ENCODE measurements around the gene GMEB1. TPM values are rescaled to one million over a fixed set of nuclear protein-coding genes. Genes with fewer than 3 reads are reported as not detected.

Gene GMEB1
- total and polyA plus RNA-seq, 2 donors (not counting 3 experiments of a cell fraction or from before 2014, with no cell fraction given): 8.1 to 16.0 TPM

DNA sequence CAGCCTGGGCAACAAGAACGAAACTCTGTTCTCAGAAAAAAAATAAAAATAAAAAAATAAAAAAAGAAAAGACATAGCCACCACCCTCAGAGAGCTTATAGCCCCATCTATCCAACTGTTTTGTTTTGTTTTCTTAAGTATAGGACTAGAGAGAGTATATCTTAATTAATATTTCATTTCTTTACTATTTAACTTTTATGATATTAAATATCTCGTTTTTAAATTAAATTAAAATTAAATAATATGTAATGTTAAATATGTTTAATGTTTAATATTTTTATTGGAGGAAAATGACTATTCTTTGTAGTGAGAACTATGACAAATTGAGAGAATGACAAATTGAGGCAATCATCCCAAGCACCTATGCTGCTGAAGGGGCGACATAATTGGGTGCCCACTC lies 35.0 kb downstream of the GMEB1 start:
- FAIRE-seq (no peak), DNase-seq (ENCODE audit: low read depth, low spot score) (no peak)
- Histone ChIP-seq H3K79me2 (ENCODE audit: control insufficient read depth, insufficient read depth, low read length) (no peaks in the 10 kb centered on the region), H3K4me1 (ENCODE audit: control insufficient read depth, extremely low read depth, insufficient read depth, low read length) (no peaks in the 10 kb centered on the region), H3K9me1 (replicated peaks; ENCODE audit: control insufficient read depth, extremely low read depth, insufficient read depth, low read length) (no peaks in the 10 kb centered on the region), H3K4me3 (replicated peaks in 1 of 3; ENCODE audit: insufficient read depth in 1 of 3, low read depth in 1 of 3, low read length in 3 of 3) (no peak overlapping the region), H3K27ac (ENCODE audit: insufficient read depth, low read depth, low read length) (no peak overlapping the region), H3K9ac (replicated peaks; ENCODE audit: extremely low read depth, insufficient read depth, low read length) (no peak overlapping the region), H3K4me2 (ENCODE audit: insufficient read depth, low read length) (no peak overlapping the region), H3K9me3 (replicated peaks; ENCODE audit: control insufficient read depth, insufficient read depth, low read length) (no peaks in the 10 kb centered on the region), H4K20me1 (replicated peaks; ENCODE audit: control insufficient read depth, extremely low read depth, insufficient read depth, low read length) (no peaks in the 10 kb centered on the region), H3K27me3 (ENCODE audit: control insufficient read depth in 2 of 2, insufficient read depth in 2 of 2, low read length in 2 of 2) (no peaks in the 10 kb centered on the region), H2AFZ (ENCODE audit: low read depth, low read length) (no peak overlapping the region), H3K36me3 (ENCODE audit: control insufficient read depth in 2 of 2, extremely low read depth in 1 of 2, insufficient read depth in 2 of 2, low read length in 2 of 2) (peaks cover 2 to 5% of the 10 kb centered on the region in 2 experiments)
- intact Hi-C loops (cut with micrococcal nuclease) (no loop called here), dilution Hi-C loops (cut with MboI; ENCODE audit: extremely low pct_ligation_motif_present, low sequenced_read_pairs) (no loop called here)
- ChIA-PET CTCF (no interaction called here), POLR2A (no interaction called here)
- no peak for TF ChIP-seq EZH2 (IDR thresholded peaks at IDR 0.05; ENCODE audit: borderline replicate concordance, low read depth, low read length, severe bottlenecking)
- TF ChIP-seq, protein P1, sequence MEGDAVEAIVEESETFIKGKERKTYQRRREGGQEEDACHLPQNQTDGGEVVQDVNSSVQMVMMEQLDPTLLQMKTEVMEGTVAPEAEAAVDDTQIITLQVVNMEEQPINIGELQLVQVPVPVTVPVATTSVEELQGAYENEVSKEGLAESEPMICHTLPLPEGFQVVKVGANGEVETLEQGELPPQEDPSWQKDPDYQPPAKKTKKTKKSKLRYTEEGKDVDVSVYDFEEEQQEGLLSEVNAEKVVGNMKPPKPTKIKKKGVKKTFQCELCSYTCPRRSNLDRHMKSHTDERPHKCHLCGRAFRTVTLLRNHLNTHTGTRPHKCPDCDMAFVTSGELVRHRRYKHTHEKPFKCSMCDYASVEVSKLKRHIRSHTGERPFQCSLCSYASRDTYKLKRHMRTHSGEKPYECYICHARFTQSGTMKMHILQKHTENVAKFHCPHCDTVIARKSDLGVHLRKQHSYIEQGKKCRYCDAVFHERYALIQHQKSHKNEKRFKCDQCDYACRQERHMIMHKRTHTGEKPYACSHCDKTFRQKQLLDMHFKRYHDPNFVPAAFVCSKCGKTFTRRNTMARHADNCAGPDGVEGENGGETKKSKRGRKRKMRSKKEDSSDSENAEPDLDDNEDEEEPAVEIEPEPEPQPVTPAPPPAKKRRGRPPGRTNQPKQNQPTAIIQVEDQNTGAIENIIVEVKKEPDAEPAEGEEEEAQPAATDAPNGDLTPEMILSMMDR (IDR thresholded peaks at IDR 0.05; ENCODE audit: extremely low read depth in 1 of 2, insufficient read depth in 1 of 2, low read depth in 1 of 2, low read length in 2 of 2): no peak
- no peak for TF ChIP-seq POLR2A (IDR thresholded peaks at IDR 0.05; ENCODE audit: low read depth, low read length)
- TF ChIP-seq GATA2 (IDR thresholded peaks at IDR 0.05; ENCODE audit: insufficient read depth, insufficient read length, low read depth, low read length): no peak
- BruUV-seq (replicated peaks): no TSS peak

DNA sequence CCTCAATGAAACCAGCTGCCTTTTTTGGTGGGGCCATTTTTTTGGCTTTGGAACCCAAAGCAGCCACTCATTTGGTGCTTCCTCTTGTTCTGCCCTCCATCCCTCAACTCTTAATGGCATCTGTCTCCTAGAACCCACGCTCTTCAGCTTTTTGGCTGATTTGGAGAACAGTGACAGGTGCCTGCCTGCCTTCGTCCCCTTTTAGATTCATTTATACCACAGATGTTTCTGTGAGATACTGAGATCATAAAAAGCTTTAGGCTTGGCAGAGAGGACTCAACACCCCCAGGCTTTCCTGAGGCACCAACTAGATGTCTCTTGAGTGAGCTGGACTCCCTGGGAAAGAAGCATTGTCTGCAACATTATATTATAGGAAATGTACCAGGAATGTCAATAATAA lies 47.8 kb downstream of the GMEB1 start:
- H3K4me3 ChIP-seq (replicated peaks in 1 of 3; ENCODE audit: insufficient read depth in 1 of 3, low read depth in 1 of 3, low read length in 3 of 3): no peak overlapping the region
- no peaks in the 10 kb centered on the region for H3K27me3 ChIP-seq (ENCODE audit: control insufficient read depth in 2 of 2, insufficient read depth in 2 of 2, low read length in 2 of 2)
- DNase-seq (ENCODE audit: low read depth, low spot score): no peak
- no peak overlapping the region for H3K9ac ChIP-seq (replicated peaks; ENCODE audit: extremely low read depth, insufficient read depth, low read length)
- FAIRE-seq: no peak
- no peak overlapping the region for H3K4me2 ChIP-seq (ENCODE audit: insufficient read depth, low read length)
- peaks cover 0 to 11% of the 10 kb centered on the region in 2 experiments for H3K36me3 ChIP-seq (ENCODE audit: control insufficient read depth in 2 of 2, extremely low read depth in 1 of 2, insufficient read depth in 2 of 2, low read length in 2 of 2)
- BruUV-seq (replicated peaks): no TSS peak
- POLR2A ChIA-PET: no interaction called here
- TF ChIP-seq POLR2A (IDR thresholded peaks at IDR 0.05; ENCODE audit: low read depth, low read length) (no peak), POLR2AphosphoS5 (IDR thresholded peaks at IDR 0.05; ENCODE audit: insufficient read depth, low read depth, low read length) (no peak), JUN (IDR thresholded peaks at IDR 0.05; ENCODE audit: borderline replicate concordance, insufficient read depth, insufficient read length, low read depth) (no peak), MYC (IDR thresholded peaks at IDR 0.05; ENCODE audit: low read depth, low read length) (no peak), EZH2 (IDR thresholded peaks at IDR 0.05; ENCODE audit: borderline replicate concordance, low read depth, low read length, severe bottlenecking) (no peak), FOS (IDR thresholded peaks at IDR 0.05; ENCODE audit: borderline replicate concordance, insufficient read depth, low read length) (no peak), GATA2 (IDR thresholded peaks at IDR 0.05; ENCODE audit: insufficient read depth, insufficient read length, low read depth, low read length) (no peak)
- TF ChIP-seq, protein P2, sequence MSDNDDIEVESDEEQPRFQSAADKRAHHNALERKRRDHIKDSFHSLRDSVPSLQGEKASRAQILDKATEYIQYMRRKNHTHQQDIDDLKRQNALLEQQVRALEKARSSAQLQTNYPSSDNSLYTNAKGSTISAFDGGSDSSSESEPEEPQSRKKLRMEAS (IDR thresholded peaks at IDR 0.05; ENCODE audit: insufficient read depth, insufficient read length): no peak
- TF ChIP-seq, protein P1 (IDR thresholded peaks at IDR 0.05; ENCODE audit: extremely low read depth in 1 of 2, insufficient read depth in 1 of 2, low read depth in 1 of 2, low read length in 2 of 2): no peak
- dilution Hi-C loops (cut with MboI; ENCODE audit: extremely low pct_ligation_motif_present, low sequenced_read_pairs) (no loop called here), intact Hi-C loops (cut with micrococcal nuclease) (no loop called here)
- H3K4me1 ChIP-seq (ENCODE audit: control insufficient read depth, extremely low read depth, insufficient read depth, low read length): no peaks in the 10 kb centered on the region
- no peaks in the 10 kb centered on the region for H3K9me3 ChIP-seq (replicated peaks; ENCODE audit: control insufficient read depth, insufficient read depth, low read length)
- H2AFZ ChIP-seq (ENCODE audit: low read depth, low read length): no peak overlapping the region
- CTCF ChIA-PET: interaction anchor here (1.1 kb wide), 1 partner anchor 20 kb away, joined by 5 read pairs; the partner anchor contains the start of gene YTHDF2
- no peaks in the 10 kb centered on the region for H3K79me2 ChIP-seq (ENCODE audit: control insufficient read depth, insufficient read depth, low read length)
- H3K27ac ChIP-seq (ENCODE audit: insufficient read depth, low read depth, low read length): no peak overlapping the region
- H4K20me1 ChIP-seq (replicated peaks; ENCODE audit: control insufficient read depth, extremely low read depth, insufficient read depth, low read length): no peaks in the 10 kb centered on the region
- H3K9me1 ChIP-seq (replicated peaks; ENCODE audit: control insufficient read depth, extremely low read depth, insufficient read depth, low read length): no peaks in the 10 kb centered on the region
